HCT116 (cell line): Measurements from ENCODE around the gene PMM1. TPM values are rescaled to one million over a fixed set of nuclear protein-coding genes. Genes with fewer than 3 reads are reported as not detected.
A peak's percentile ranks its signal among the peaks of the same experiment; 100 is the strongest.

ENCODE experiments used
- ATAC-seq: fragments of 200-7000 bp; cut with Tn5 transposase; 2 replicates; pipeline ENCODE4 v1.9.1; 2020; ENCODE audit warnings: mild to moderate bottlenecking, moderate library complexity
- BruUV-seq: library from RNA; stranded (reverse); fragments of 400-500 nt; replicated peaks from 2 replicates; lab custom pipeline; 2021; lab: Mats Ljungman, UMichigan
- CTCF ChIA-PET: fragments of 300-600 bp; sonication (Branson Sonifier 250); formaldehyde crosslinking; loops from one replicate; lab custom pipeline; 2021; ENCODE audit warnings: antibody characterized with exemption; lab: Charles Lee
- POLR2A ChIA-PET: fragments of 300-600, 350-600 bp; sonication (Branson Sonifier 250); formaldehyde crosslinking; loops from one replicate; lab custom pipeline; 2021; ENCODE audit warnings: antibody characterized with exemption; lab: Charles Lee
- RAD21 ChIA-PET, 2 experiments: fragments of 300-600 bp; sonication (Branson Sonifier 250); formaldehyde crosslinking; loops; one replicate each; lab custom pipeline; 2023; ENCODE audit warnings: low total read pairs in 2 of 2; ENCODE audit not compliant: uncharacterized antibody in 2 of 2, unreplicated experiment in 2 of 2, low non-redundant PET in 1 of 2; lab: Charles Lee
- DNase-seq: peaks from one replicate; pipeline ENCODE4 v3.0.0-alpha.2; 2010; ENCODE audit warnings: low read depth, low spot score
- H2AFZ ChIP-seq: fragments of 200-600 bp; shearing (Covaris generic), sonication (generic); 2 replicates; pipeline ENCODE4 v1.6.1; 2017; ENCODE audit warnings: low read depth, mixed run types, mixed read lengths, antibody characterized with exemption, low read length; ENCODE audit not compliant: poor library complexity, severe bottlenecking
- H3K27ac ChIP-seq: 2 replicates; pipeline ENCODE4 v1.5.1; 2012; ENCODE audit warnings: low read depth, low read length
- H3K27me3 ChIP-seq: fragments of 200-600 bp; sonication (generic); 2 replicates; pipeline ENCODE4 v1.6.1; 2016; ENCODE audit warnings: mixed run types, low read length, mixed read lengths; ENCODE audit not compliant: insufficient read depth
- H3K36me3 ChIP-seq, 2 experiments: fragments of 200-500 bp in 1 of 2; fragments of 200-600 bp in 1 of 2; sonication (Bioruptor generic) in 1 of 2; sonication (generic) in 1 of 2; 2 replicates each; pipeline versions ENCODE4 v1.5.1 to v1.6.1; 2014 to 2016; ENCODE audit warnings: low read length in 2 of 2, inconsistent platforms in 1 of 2, mixed read lengths in 1 of 2, mixed run types in 1 of 2; ENCODE audit not compliant: insufficient read depth in 2 of 2, control insufficient read depth in 1 of 2
- H3K4me1 ChIP-seq, 2 experiments: fragments of 200-600 bp in 1 of 2; sonication (generic) in 1 of 2; 2 replicates each; pipeline versions ENCODE4 v1.5.1 to v1.6.1; 2012 to 2017; ENCODE audit warnings: low read length in 2 of 2, inconsistent platforms in 1 of 2, mild to moderate bottlenecking in 1 of 2, mixed read lengths in 1 of 2, mixed run types in 1 of 2, moderate library complexity in 1 of 2; ENCODE audit not compliant: insufficient read depth in 2 of 2, control insufficient read depth in 1 of 2
- H3K4me2 ChIP-seq: fragments of 200-600 bp; sonication (generic); 2 replicates; pipeline ENCODE4 v1.6.1; 2017; ENCODE audit warnings: mixed run types, low read length, mixed read lengths
- H3K4me3 ChIP-seq, 2 experiments: fragments of 200-600 bp in 1 of 2; sonication (generic) in 1 of 2; replicated peaks in 1 of 2; 2 replicates each; pipeline ENCODE4 v1.5.1; 2011 to 2016; ENCODE audit warnings: low read length in 2 of 2, control low read depth in 1 of 2, low read depth in 1 of 2, mild to moderate bottlenecking in 1 of 2, mixed read lengths in 1 of 2, mixed run types in 1 of 2
- H3K79me2 ChIP-seq: fragments of 200-600 bp; sonication (generic); 2 replicates; pipeline ENCODE4 v1.6.1; 2017; ENCODE audit warnings: mild to moderate bottlenecking, mixed run types, low read length, moderate library complexity, mixed read lengths; ENCODE audit not compliant: insufficient read depth
- H3K9ac ChIP-seq: fragments of 200-600 bp; sonication (generic); 2 replicates; pipeline ENCODE4 v1.6.1; 2016; ENCODE audit warnings: low read length, mixed read lengths
- H3K9me2 ChIP-seq: fragments of 200-600 bp; sonication (generic), shearing (Covaris generic); 2 replicates; pipeline ENCODE4 v1.6.1; 2017; ENCODE audit warnings: mixed run types, mild to moderate bottlenecking, moderate library complexity; ENCODE audit not compliant: insufficient read depth
- H3K9me3 ChIP-seq, 2 experiments: fragments of 200-500 bp in 1 of 2; fragments of 200-600 bp in 1 of 2; sonication (Bioruptor generic) in 1 of 2; sonication (generic) in 1 of 2; 2 replicates each; pipeline ENCODE4 v1.6.1; 2014 to 2017; ENCODE audit warnings: low read length in 2 of 2, mixed read lengths in 2 of 2, inconsistent platforms in 1 of 2, low read depth in 1 of 2, mild to moderate bottlenecking in 1 of 2, mixed run types in 1 of 2, moderate library complexity in 1 of 2; ENCODE audit not compliant: control insufficient read depth in 1 of 2, insufficient read depth in 1 of 2
- H4K20me1 ChIP-seq: fragments of 200-600 bp; sonication (generic), shearing (Covaris generic); 2 replicates; pipeline ENCODE4 v1.6.1; 2017; ENCODE audit warnings: mixed run types, mild to moderate bottlenecking, moderate library complexity; ENCODE audit not compliant: insufficient read depth
- ATF3 ChIP-seq: IDR thresholded peaks from 2 replicates; pipeline ENCODE4 v1.6.1; 2012
- ELF1 ChIP-seq: IDR thresholded peaks from 2 replicates; pipeline ENCODE4 v1.6.1; 2012; ENCODE audit warnings: low read depth, borderline replicate concordance
- EZH2phosphoT487 ChIP-seq: fragments of 200-600 bp; IDR thresholded peaks from 2 replicates; pipeline ENCODE4 v1.6.1; 2018; ENCODE audit warnings: antibody characterized with exemption, borderline replicate concordance
- MAX ChIP-seq: IDR thresholded peaks from 2 replicates; pipeline ENCODE4 v1.6.1; 2012
- POLR2A ChIP-seq: IDR thresholded peaks from 2 replicates; pipeline ENCODE4 v1.7.0; 2011; ENCODE audit warnings: borderline replicate concordance; ENCODE audit not compliant: insufficient read depth, insufficient read length; ENCODE audit errors: extremely low read depth
- POLR2AphosphoS5 ChIP-seq: IDR thresholded peaks from 2 replicates; pipeline ENCODE4 v1.6.1; 2011; ENCODE audit warnings: mild to moderate bottlenecking, low read depth, low read length, moderate library complexity
- RAD21 ChIP-seq: IDR thresholded peaks from 2 replicates; pipeline ENCODE4 v1.6.1; 2012; ENCODE audit warnings: low read depth, mild to moderate bottlenecking
- REST ChIP-seq: IDR thresholded peaks from 2 replicates; pipeline ENCODE4 v1.6.1; 2012; ENCODE audit warnings: low read depth
- SIN3A ChIP-seq: IDR thresholded peaks from 2 replicates; pipeline ENCODE4 v1.6.1; 2012; ENCODE audit warnings: low read depth
- SP1 ChIP-seq: IDR thresholded peaks from 2 replicates; pipeline ENCODE4 v1.6.1; 2012; ENCODE audit warnings: low read depth
- SRF ChIP-seq: IDR thresholded peaks from 2 replicates; pipeline ENCODE4 v1.6.1; 2012; ENCODE audit warnings: low read depth
- TCF7L2 ChIP-seq: IDR thresholded peaks from 2 replicates; pipeline ENCODE4 v1.7.0; 2011; ENCODE audit warnings: borderline replicate concordance, inconsistent platforms; ENCODE audit not compliant: insufficient read depth, insufficient read length; ENCODE audit errors: extremely low read depth
- YY1 ChIP-seq: IDR thresholded peaks from 2 replicates; pipeline ENCODE4 v1.6.1; 2011; ENCODE audit warnings: low read length, low read depth, moderate library complexity, mild to moderate bottlenecking; ENCODE audit not compliant: insufficient replicate concordance; ENCODE audit errors: extremely low read depth
- ZBTB33 ChIP-seq: IDR thresholded peaks from 2 replicates; pipeline ENCODE4 v1.6.1; 2011; ENCODE audit warnings: mild to moderate bottlenecking, low read length, moderate library complexity; ENCODE audit not compliant: insufficient replicate concordance; ENCODE audit errors: extremely low read depth
- intact Hi-C: fragments of 100-400 bp; cut with micrococcal nuclease; formaldehyde crosslinking; loops from 2 replicates; pipeline ENCODE4 v1.10.0; 2022
- total RNA-seq: library from RNA; stranded (reverse); gene quantifications from one replicate; pipeline ENCODE4 v1.2.1, GENCODE V29; 2021; ENCODE audit not compliant: unreplicated experiment

PMM1 gene
- total RNA-seq, 1 experiment from 2014 or later, result 31.7 TPM

- Histone ChIP-seq H3K9me2 (no peaks in the 10 kb centered on the region), H4K20me1 (no peaks in the 10 kb centered on the region), H3K9me3 (no peaks in the 10 kb centered on the region), H3K36me3 (no peaks in the 10 kb centered on the region), H3K4me1 (peaks cover 34 to 66% of the 10 kb centered on the region in 2 experiments), H3K27me3 (no peaks in the 10 kb centered on the region), H2AFZ (no peak overlapping the region), H3K9ac (no peak overlapping the region), H3K27ac (no peak overlapping the region), H3K4me3 (no peak overlapping the region), H3K4me2 (peak overlapping the region; percentile 33; the same call in 1 of the 2 replicates), H3K79me2 (no peaks in the 10 kb centered on the region)
- ATAC-seq (no peak), DNase-seq (no peak)
- CTCF ChIA-PET, result no interaction called here
- intact Hi-C loops, result no loop called here
- RAD21 ChIA-PET, result no interaction called here
- POLR2A ChIA-PET, result interaction anchor here (1.2 kb wide), 1 partner anchor 28 kb away, joined by 8 read pairs; the partner anchor contains the start of gene PMM1
- TF ChIP-seq POLR2A (no peak), REST (no peak), YY1 (no peak), SRF (no peak), SP1 (no peak), ELF1 (no peak), SIN3A (no peak), RAD21 (no peak), POLR2AphosphoS5 (no peak), TCF7L2 (no peak), ZBTB33 (no peak), ATF3 (no peak), EZH2phosphoT487 (no peak), MAX (no peak)
- no TSS peak for BruUV-seq
These were observed 28.3 kb downstream of the PMM1 start for GRCh38 chr22:41561335-41561734.
